Astrocyte of the cerebellum (primary cell): ENCODE measurements around the gene IPO4.

ENCODE experiments used
- DNase-seq: peaks from one replicate; pipeline ENCODE4 v3.0.0-alpha.2; 2011; ENCODE audit warnings: low read depth
- H3K4me3 ChIP-seq: 2 replicates; pipeline ENCODE4 v1.5.1; 2011; ENCODE audit warnings: mild to moderate bottlenecking, low read depth, low read length, moderate library complexity
- CTCF ChIP-seq: IDR thresholded peaks from 2 replicates; pipeline ENCODE4 v1.5.1; 2012; ENCODE audit warnings: low read length, low read depth, moderate library complexity, mild to moderate bottlenecking; ENCODE audit errors: missing control alignments
- in situ Hi-C: cut with HindIII; loops from 2 replicates; pipeline ENCODE4 v1.10.0; 2017; ENCODE audit warnings: low sequenced_read_pairs

IPO4 gene

DNA sequence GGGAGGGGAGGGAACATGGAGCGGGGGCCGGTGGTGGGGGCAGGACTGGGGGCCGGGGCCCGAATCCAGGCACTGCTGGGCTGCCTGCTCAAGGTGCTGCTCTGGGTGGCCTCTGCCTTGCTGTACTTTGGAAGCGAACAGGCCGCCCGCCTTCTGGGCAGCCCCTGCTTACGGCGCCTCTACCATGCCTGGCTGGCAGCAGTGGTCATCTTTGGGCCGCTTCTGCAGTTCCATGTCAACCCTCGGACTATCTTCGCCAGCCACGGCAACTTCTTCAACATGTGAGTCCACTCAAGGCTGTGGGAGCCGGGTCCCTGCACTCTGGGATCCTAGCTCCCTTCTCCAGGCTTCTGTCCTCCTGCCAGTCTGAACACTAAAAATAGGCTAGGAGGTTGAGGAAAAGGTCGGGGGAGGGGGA, 57.1 kb downstream of the IPO4 start:
- in situ Hi-C loops: no loop called here
- TF ChIP-seq CTCF: no peak
- no peak for DNase-seq
- no peak overlapping the region for H3K4me3 ChIP-seq

- no peak for DNase-seq
- in situ Hi-C loops: no loop called here
- H3K4me3 ChIP-seq: no peak overlapping the region
- no peak for TF ChIP-seq CTCF
Measured at GRCh38 chr14:24130717-24131548, 57.7 kb downstream of the IPO4 start.

DNA sequence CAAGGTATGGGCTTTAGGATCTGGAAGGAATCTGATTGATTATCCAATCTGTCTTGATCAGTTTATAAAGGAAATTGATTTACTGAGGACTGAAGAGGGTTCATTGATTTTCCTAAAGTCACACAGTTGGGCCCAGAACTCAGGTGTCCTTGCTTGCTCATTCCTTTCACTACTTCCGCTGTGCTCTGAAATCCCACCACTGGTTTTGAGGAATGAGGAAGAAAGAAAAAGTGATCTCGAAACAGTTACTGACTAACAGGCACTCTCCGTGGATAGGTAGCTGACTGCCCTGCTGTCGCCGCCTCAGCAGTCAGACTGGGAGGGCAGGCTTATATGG, 58.3 kb downstream of the IPO4 start, which contains the start of gene FITM1:
Gene FITM1, plus strand, starts transcription at position 280 of the 337 bp plus-strand sequence. CDS start 905 bp downstream, outside the sequence.
- no peak within 1 kb of the TSS for H3K4me3 ChIP-seq
- no peak for TF ChIP-seq CTCF
- in situ Hi-C loops: no loop called here

More for the DNA sequence above, 58.3 kb downstream of the IPO4 start, which contains the start of gene FITM1:
- DNase-seq: no peak
